Type B pancreatic cell (in vitro differentiated cells): ENCODE results near the gene RNF151. TPM values are rescaled to one million over a fixed set of nuclear protein-coding genes. Genes with fewer than 3 reads are reported as not detected.
"Not testable (repeated sequence)": the region's sequence is repeated elsewhere in the genome, so short reads cannot be mapped to it uniquely, and the experiment has no call there.

Experiments used
- DNase-seq: peaks from one replicate; pipeline ENCODE4 v3.0.0; 2021; ENCODE audit warnings: mixed read lengths; ENCODE audit not compliant: unreplicated experiment; ENCODE audit errors: extremely low spot score
- H3K27ac Mint-ChIP-seq: 2 replicates; pipeline ENCODE4 v1.8.0; 2021; ENCODE audit warnings: mild to moderate bottlenecking, mixed read lengths
- H3K27me3 Mint-ChIP-seq: 2 replicates; pipeline ENCODE4 v1.8.0; 2021; ENCODE audit warnings: mixed read lengths
- H3K36me3 Mint-ChIP-seq: 2 replicates; pipeline ENCODE4 v1.8.0; 2021; ENCODE audit warnings: mixed read lengths
- H3K4me1 Mint-ChIP-seq: one replicate; pipeline ENCODE4 v1.8.0; 2021; ENCODE audit warnings: mixed read lengths; ENCODE audit not compliant: unreplicated experiment
- H3K4me3 Mint-ChIP-seq: 2 replicates; pipeline ENCODE4 v1.8.0; 2021; ENCODE audit warnings: mild to moderate bottlenecking, mixed read lengths
- H3K9me3 Mint-ChIP-seq: 2 replicates; pipeline ENCODE4 v1.8.0; 2021; ENCODE audit warnings: mixed read lengths
- CTCF ChIP-seq: fragments of 200-600 bp; sonication (generic); conservative IDR thresholded peaks from 2 replicates; pipeline ENCODE4 v1.5.0; 2021; ENCODE audit warnings: antibody characterized with exemption, mild to moderate bottlenecking
- total RNA-seq: library from RNA; stranded (reverse); gene quantifications from 2 replicates; pipeline ENCODE4 v1.2.1, GENCODE V29; 2021; ENCODE audit warnings: low replicate concordance

RNF151 gene
- total RNA-seq, 1 donor from 2014 or later = not detected

- Mint-ChIP-seq H3K27ac (peak within 1 kb of the TSS; percentile 98), H3K36me3 (no peaks in the 10 kb centered on the region), H3K27me3 (no peaks in the 10 kb centered on the region), H3K9me3 (no peaks in the 10 kb centered on the region), H3K4me1 (peaks cover 15% of the 10 kb centered on the region), H3K4me3 (peak within 1 kb of the TSS; percentile 95)
- no peak for TF ChIP-seq CTCF
- no peak for DNase-seq
Observed at GRCh38 chr16:2009791-2010510, 43.3 kb downstream of the RNF151 start, which contains the start of gene ZNF598. ZNF598 (minus strand) TSS chr16:2009821.

GRCh38 chr16:2011726-2012125 lies 45.1 kb downstream of the RNF151 start:
- H3K9me3 Mint-ChIP-seq, H3K36me3 Mint-ChIP-seq, H3K4me3 Mint-ChIP-seq, DNase-seq, H3K27me3 Mint-ChIP-seq, H3K27ac Mint-ChIP-seq: not testable (repeated sequence)
- H3K4me1 Mint-ChIP-seq = peaks cover 23% of the 10 kb centered on the region

- Mint-ChIP-seq H3K27ac (no peak overlapping the region), H3K27me3 (peaks cover 4% of the 10 kb centered on the region), H3K4me1 (peaks cover 19% of the 10 kb centered on the region), H3K9me3 (no peaks in the 10 kb centered on the region), H3K4me3 (no peak overlapping the region), H3K36me3 (no peaks in the 10 kb centered on the region)
- no peak for TF ChIP-seq CTCF
- no peak for DNase-seq
Observed at GRCh38 chr16:2013527-2013926, 46.9 kb downstream of the RNF151 start.

GRCh38 chr16:2015117-2015946 lies 48.7 kb downstream of the RNF151 start:
- H3K27ac Mint-ChIP-seq = peak overlapping the region; percentile 84
- no peak for DNase-seq
- H3K4me1 Mint-ChIP-seq = peaks cover 10% of the 10 kb centered on the region
- no peaks in the 10 kb centered on the region for H3K9me3 Mint-ChIP-seq
- peak overlapping the region; percentile 17 for H3K4me3 Mint-ChIP-seq
- H3K36me3 Mint-ChIP-seq = no peaks in the 10 kb centered on the region
- TF ChIP-seq CTCF = no peak
- peaks cover 13% of the 10 kb centered on the region for H3K27me3 Mint-ChIP-seq

- no peak for TF ChIP-seq CTCF
- DNase-seq = no peak
- no peaks in the 10 kb centered on the region for H3K9me3 Mint-ChIP-seq
- peak overlapping the region; percentile 84 for H3K27ac Mint-ChIP-seq
- peaks cover 8% of the 10 kb centered on the region for H3K4me1 Mint-ChIP-seq
- no peaks in the 10 kb centered on the region for H3K36me3 Mint-ChIP-seq
- H3K4me3 Mint-ChIP-seq = no peak overlapping the region
- peaks cover 19% of the 10 kb centered on the region for H3K27me3 Mint-ChIP-seq
Observed at GRCh38 chr16:2015947-2016208, 49.2 kb downstream of the RNF151 start.

GRCh38 chr16:2016407-2016922 lies 49.8 kb downstream of the RNF151 start:
- Mint-ChIP-seq H3K27ac (peak overlapping the region; percentile 84), H3K9me3 (no peaks in the 10 kb centered on the region), H3K36me3 (no peaks in the 10 kb centered on the region), H3K4me3 (no peak overlapping the region), H3K27me3 (peaks cover 24% of the 10 kb centered on the region), H3K4me1 (peaks cover 8% of the 10 kb centered on the region)
- peak; percentile 68 for TF ChIP-seq CTCF
- DNase-seq = no peak
